IPS DF 4.7 (cell line): ENCODE measurements around the gene KCNG4.

Source experiments
- DNase-seq: peaks from one replicate; pipeline ENCODE4 v3.0.0-alpha.2; 2013; ENCODE audit warnings: low spot score; ENCODE audit errors: extremely low read depth

The KCNG4 gene

GRCh38 chr16:84239909-84240308 lies at the start of gene KCNG4:
Gene KCNG4 (minus strand): TSS chr16:84240012. CDS start chr16:84237485, 2,527 bp downstream.
- DNase-seq: no peak

- no peak for DNase-seq
Measured at GRCh38 chr16:84288902-84289301, 49.1 kb upstream of the KCNG4 start.

GRCh38 chr16:84286578-84287240 lies 46.9 kb upstream of the KCNG4 start:
- no peak for DNase-seq

- no peak for DNase-seq
Measured at GRCh38 chr16:84284154-84284722, 44.4 kb upstream of the KCNG4 start.

GRCh38 chr16:84283314-84284153 lies 43.7 kb upstream of the KCNG4 start:
- DNase-seq: no peak

- DNase-seq: no peak
Measured at GRCh38 chr16:84282533-84282932, 42.7 kb upstream of the KCNG4 start.

DNA sequence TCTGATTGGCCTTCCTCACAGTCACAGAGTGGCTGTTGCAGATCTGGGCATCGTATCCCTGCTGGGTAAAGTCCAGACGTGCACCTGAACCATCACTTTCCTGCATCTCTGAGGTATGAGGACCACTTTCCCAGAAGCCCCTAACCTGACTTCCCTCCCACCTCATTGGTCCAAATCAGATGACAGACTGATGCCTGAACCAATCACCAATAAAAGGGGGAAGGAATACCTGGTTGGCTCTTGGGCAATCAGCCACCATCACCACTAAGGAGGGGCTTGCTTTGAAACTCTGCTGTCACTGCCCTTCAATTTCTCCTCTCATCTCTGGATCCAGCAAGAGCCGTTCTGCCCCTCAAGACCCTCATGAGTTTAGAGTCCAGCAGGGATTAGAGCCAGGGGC lies 41.3 kb upstream of the KCNG4 start:
- DNase-seq: no peak

GRCh38 chr16:84279881-84280280 lies 40.1 kb upstream of the KCNG4 start:
- no peak for DNase-seq

DNA sequence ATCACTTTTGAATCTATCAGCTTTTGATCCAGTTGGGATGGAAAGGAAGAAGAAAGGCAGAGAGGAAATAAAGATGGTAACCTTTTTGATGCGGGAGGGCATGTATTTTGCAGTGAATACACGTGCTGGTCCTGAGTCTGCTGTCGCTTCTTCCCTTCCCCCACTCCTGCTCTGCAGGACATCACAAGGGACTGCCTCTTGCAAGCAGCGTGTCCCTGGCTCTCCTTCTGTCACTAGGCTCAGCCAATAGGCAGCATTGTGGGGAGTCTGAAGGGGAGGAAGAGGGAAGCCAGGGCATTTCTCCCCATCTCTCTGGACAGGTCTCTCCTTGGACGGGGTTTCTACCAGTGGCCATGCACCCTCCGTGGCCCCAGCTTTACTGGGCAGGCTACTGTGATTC lies 39.2 kb upstream of the KCNG4 start:
- DNase-seq: no peak

DNA sequence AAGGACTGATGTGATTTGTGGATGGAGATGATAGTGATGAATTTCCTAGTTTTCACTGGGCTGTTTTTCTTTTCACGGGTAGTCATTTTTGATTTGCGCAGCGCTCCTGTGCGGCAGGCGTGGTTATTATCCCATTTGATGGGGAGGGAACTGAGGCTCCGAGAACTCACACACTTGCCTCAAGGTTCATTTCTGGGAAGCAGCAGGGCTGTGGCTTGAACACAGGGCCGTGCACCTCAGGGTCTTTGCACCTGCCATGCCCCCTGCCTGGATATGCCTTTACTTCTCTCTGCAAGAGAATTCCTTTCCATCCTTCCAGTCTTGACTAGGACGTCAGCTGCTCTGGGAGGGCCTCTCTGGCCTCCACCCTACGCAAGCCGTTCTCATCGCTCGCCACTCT lies 38.5 kb upstream of the KCNG4 start:
- DNase-seq: no peak

DNA sequence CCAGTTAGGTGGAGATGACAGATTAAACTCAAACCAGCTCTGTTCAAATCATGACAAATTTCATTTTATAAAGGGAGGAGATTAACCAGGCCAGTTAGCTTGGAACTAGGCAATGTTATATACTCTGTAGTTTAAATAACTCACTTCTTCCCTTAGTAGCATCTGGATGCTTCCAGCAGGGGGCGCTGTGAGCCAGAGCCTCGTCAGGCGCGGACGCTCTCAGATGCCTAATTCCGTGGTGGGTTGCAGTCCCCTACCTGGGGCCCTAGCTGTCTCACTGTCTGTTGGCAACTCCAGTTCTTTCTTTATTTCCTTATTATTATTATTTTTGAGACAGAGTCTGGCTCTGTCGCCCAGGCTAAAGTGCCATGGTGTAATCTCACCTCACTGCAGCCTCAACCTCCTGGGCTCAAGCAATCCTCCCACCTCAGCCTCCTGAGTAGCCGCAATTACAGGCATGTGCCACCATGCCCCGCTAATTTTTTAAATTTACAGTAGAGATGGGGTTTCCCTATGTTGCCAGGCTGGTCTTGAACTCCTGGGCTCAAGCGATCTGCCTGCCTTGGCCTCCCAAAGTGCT lies 37.5 kb upstream of the KCNG4 start:
- DNase-seq: no peak

GRCh38 chr16:84275585-84276151 lies 35.9 kb upstream of the KCNG4 start:
- no peak for DNase-seq

DNA sequence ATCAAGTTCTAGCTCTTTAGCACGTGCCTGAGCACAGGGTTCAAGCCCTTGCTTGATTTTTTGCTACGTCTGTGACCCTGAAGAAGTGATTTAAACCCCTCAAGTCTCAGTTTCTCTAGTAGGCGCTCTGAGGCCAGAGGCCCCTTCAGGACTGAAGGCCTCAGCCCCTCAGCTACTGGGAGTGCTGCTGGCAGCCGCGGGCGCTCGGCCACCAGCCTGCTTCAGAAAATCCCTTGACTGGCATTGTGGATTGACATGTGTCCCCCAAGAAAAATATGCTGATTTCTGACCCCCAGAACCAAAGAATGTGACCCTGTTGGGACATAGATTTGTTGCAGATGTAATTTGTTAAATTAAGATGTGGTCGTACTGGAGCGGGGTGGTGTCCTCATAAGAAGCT lies 34.7 kb upstream of the KCNG4 start:
- no peak for DNase-seq

DNA sequence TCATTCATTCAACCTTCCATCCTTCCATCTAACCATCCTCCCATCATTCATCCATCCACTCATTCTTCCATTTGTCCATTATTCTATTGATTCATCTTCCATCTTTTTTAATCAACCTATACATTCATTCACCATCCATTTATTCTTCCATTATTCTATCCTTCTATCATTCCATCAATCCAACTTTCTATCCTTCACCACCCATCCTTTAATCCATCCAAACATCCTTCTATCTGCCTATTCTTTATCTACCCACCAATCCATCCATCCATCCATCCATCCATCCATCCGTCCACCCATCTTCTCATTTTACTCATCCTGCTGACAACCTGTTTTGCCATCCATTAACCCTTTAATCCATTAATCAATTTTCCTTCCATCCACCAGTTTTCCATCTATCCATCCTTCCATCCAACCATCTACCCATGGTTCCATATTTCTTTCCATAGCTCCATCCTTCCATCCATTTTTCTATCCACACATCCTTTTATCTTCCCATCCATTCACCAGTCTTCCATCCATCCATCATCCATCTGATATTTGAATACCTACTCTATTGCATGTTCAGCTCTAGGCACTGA lies 33.0 kb upstream of the KCNG4 start:
- no peak for DNase-seq

DNA sequence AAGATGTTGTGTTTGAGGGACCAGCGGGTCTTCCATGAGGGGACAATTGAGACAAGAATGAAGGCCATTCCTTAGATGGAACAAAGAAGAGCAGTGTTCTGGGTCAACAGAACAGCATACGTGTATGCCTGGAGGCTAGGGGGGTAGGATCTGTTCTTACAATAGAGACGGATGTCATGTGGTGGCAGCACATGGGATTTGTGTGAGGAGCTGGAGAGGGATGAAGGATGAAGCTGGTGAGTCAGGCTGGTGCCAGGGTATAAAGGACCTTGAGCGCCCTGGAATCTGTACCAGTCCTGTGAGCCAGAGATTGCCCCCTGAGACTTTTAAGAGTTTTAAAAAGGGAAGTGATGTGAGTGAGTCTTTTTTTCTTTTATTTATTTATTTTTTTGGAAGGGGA lies 32.1 kb upstream of the KCNG4 start:
- no peak for DNase-seq

- DNase-seq: no peak
Measured at GRCh38 chr16:84271037-84271436, 31.2 kb upstream of the KCNG4 start.

DNA sequence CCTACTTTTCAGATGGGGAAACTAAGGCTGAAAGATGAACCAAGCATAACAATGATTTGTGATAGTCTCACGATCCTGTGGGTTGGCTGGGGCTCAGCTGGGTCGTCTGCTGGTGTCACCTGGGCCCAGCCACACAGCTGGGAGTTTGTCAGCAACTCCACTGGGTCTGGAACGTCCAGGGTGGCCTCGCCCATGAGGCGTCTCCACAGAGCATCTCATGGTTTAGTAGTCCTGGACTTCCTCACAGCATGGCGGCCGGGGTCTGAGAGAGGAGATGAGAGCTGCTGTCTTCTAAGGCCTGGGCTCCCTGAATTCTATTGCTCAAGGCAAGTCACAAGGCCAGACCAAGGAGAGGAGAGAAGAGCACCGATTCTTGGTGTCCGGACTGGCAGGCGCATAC lies 30.7 kb upstream of the KCNG4 start:
- DNase-seq: no peak

GRCh38 chr16:84270071-84270470 lies 30.3 kb upstream of the KCNG4 start:
- DNase-seq: no peak

DNA sequence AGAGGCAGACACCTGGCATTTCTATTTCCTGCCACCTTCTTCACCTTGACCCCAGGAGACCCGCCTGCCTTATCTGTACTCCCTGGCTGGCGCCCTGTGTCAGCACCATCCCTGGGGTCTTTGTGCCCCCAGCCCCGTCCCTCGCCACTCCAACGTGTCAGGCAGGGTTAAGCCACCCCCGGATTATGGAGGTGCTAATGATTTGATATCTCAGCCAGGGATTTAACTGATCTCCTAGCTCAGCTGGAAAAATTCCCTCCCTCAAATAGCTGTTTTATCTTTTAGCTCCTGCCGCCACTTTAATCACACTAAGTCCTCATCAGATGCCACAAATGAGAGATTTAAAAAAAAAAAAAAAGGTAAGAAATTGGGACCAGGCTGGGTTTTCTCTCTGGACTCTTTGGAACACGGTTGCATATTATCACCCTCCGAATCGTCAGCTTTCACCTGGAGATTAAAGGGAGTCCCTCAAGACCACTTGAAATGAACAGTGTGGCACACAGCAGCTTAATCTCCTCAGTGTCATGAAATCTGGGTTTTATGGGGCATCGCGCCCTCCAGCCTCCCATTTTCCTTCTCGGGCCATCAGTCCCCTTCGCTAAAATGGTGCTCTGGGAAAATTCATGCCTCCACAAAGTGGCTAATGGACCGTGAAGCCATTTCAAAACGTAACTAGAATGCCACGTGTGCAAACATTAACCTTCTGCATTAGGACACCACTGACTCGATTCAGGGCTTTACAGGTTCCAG lies 28.7 kb upstream of the KCNG4 start:
- DNase-seq: no peak

GRCh38 chr16:84267380-84267779 lies 27.6 kb upstream of the KCNG4 start:
- DNase-seq: no peak

- peak; percentile 90 for DNase-seq
Measured at GRCh38 chr16:84266451-84266850, 26.6 kb upstream of the KCNG4 start.
